GM12864 (cell line): ENCODE measurements around the gene CYP17A1.
"Not testable (repeated sequence)": the region's sequence is repeated elsewhere in the genome, so short reads cannot be mapped to it uniquely, and the experiment has no call there.

Experiments used
- DNase-seq: peaks from one replicate; pipeline ENCODE4 v3.0.0-alpha.2; 2011; ENCODE audit warnings: low read depth
- H3K4me3 ChIP-seq: 2 replicates; pipeline ENCODE4 v1.5.1; 2011; ENCODE audit warnings: mild to moderate bottlenecking, low read depth, low read length, control low read depth
- CTCF ChIP-seq: IDR thresholded peaks from 2 replicates; pipeline ENCODE4 v1.5.1; 2011; ENCODE audit warnings: low read depth, mild to moderate bottlenecking, moderate library complexity, low read length, control low read depth, inconsistent platforms; ENCODE audit errors: missing control alignments

CYP17A1 gene

DNA sequence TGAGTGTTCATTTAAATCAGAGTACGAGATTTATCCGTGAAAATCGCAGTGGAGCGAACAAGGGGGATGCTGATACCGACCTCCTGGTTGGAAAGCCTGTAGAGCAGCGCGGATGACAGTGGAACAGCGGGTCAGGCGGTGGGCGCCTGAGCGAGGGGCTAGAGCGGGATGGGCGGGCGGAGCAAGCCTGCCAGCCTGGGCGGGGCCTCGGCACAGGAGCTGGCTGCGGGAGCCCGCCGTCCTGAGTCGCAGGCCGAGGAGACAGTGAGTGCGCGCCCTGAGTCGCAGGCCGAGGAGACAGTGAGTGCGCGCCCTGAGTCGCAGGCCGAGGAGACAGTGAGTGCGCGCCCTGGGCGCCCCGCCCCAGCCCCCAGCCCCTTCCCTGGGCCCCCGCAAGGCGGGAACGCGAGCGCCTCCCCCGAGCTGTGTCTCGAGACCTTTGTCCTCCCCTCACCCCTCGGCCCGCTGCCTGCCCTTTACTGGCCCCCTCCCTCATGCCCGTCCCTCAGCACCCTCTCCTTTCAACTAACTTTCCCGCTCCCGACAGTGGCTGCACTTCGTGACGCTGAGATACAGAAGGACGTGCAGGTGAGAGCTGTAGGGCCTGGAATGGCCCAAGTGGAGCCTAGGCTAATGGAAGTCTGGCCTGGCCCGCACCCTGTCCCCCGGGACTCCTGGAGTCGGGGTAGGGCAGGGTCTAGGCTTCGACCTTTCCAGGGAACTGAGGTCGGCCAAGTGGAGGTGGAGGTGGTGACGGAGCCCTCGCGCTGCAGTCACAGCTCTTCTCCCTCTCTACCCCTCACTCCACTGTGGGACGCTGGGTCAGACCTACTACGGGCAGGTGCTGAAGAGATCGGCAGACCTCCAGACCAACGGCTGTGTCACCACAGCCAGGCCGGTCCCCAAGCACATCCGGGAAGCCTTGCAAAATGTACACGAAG, 32.3 kb upstream of the CYP17A1 start, which contains the start of gene AS3MT:
Gene AS3MT (plus strand): TSS at position 213 of the 941 bp plus-strand sequence. CDS start 123 bp downstream, at position 336.
- no peak for TF ChIP-seq CTCF
- no peak for DNase-seq
- peak within 1 kb of the TSS; percentile 42 for H3K4me3 ChIP-seq

GRCh38 chr10:102868911-102869257, 31.7 kb upstream of the CYP17A1 start:
- no peak for DNase-seq
- no peak for TF ChIP-seq CTCF
- no peak overlapping the region; the same call in 1 of the 2 replicates for H3K4me3 ChIP-seq

GRCh38 chr10:102865620-102866019, 28.4 kb upstream of the CYP17A1 start:
- no peak for TF ChIP-seq CTCF
- DNase-seq = no peak
- no peak overlapping the region for H3K4me3 ChIP-seq

GRCh38 chr10:102863660-102864059, 26.4 kb upstream of the CYP17A1 start:
- no peak for DNase-seq
- H3K4me3 ChIP-seq = no peak overlapping the region
- TF ChIP-seq CTCF = no peak

- TF ChIP-seq CTCF = no peak
- no peak overlapping the region for H3K4me3 ChIP-seq
- no peak for DNase-seq
These were observed 22.7 kb upstream of the CYP17A1 start for GRCh38 chr10:102859911-102860310.

DNA sequence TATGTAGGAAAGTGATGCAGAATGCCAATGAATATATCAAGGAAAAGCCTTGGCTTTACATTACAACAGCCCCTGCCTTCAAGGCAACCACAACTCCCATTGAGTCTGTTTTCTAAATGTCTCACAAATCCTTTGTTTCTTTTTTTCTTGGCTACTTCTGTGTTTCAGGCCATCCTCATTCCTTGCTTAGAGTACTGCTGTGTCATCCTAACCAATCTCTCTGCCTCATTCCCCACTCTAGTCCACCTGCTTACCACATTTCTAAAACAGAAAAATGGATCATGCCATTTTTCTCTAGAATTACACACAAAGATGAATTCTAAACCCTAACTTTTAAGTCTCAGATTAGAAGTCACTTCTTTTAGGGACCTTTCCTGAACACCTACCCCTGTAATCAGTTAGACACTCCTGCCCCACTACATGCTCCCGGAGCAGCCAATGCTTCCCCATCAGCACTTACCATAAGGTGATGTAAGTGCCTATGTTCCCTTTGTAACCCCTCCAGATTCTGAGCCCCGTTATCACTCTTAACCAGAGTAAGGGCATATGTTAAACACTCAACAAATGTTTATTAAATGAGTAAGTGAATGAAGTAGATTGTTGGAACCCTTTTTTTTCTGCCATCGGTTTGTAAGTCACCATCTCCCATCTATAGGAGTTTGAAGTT, 19.7 kb upstream of the CYP17A1 start:
- TF ChIP-seq CTCF = no peak
- DNase-seq = no peak
- H3K4me3 ChIP-seq = no peak overlapping the region

DNA sequence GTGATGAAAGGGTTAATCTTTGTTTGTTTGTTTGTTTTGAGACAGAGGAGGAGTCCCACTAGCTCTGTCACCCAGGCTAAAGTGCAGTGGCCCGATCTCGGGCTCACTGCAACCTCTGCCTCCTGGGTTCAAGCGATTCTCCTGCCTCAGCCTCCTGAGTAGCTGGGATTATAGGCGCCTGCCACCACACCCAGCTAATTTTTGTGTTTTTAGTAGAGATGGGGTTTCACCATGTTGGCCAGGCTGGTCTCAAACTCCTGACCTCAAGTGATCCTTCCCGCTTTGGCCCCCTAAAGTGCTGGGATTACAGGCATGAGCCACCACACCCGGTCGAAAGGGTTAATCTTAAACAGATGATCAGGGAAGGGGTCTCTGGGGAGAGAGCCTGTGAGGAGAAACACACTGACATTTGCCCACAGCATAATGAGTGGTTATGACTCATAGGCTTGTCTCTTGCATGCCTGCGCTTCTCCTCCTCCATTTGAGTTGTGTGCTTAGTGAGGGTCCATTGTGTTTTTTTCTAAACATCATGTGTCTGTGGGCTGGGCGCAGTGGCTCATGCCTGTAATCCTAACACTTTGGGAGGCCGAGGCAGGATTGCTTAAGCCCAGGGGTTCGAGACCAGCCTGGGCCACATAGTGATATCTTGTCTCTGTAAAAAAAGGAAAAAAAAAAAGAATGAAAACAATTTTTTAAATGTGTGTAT, 18.7 kb upstream of the CYP17A1 start:
- H3K4me3 ChIP-seq = not testable (repeated sequence)
- DNase-seq = peak; percentile 5

- H3K4me3 ChIP-seq, DNase-seq: not testable (repeated sequence)
These were observed 16.0 kb upstream of the CYP17A1 start for GRCh38 chr10:102853237-102853636.
